A549 (cell line): ENCODE measurements around the gene CAMKK2.

Source experiments
- KDM1A ChIP-seq: fragments of 200-600 bp; sonication (generic); IDR thresholded peaks from 2 replicates; pipeline ENCODE4 v1.6.1; 2016; ENCODE audit warnings: low read depth, mild to moderate bottlenecking
- POLR2A ChIP-seq: IDR thresholded peaks from 2 replicates; pipeline ENCODE4 v1.6.1; 2012; ENCODE audit warnings: mild to moderate bottlenecking, low read length
- ZNF302 ChIP-seq: fragments of 250-450 bp; sonication (Bioruptor Pico); IDR thresholded peaks from 2 replicates; pipeline ENCODE4 v1.9.0; 2021; ENCODE audit warnings: inconsistent platforms, mild to moderate bottlenecking, moderate library complexity
- TF ChIP-seq, protein P1 (sequence below): IDR thresholded peaks from 2 replicates; pipeline ENCODE4 v1.6.1; 2012
- TF ChIP-seq, protein P2 (sequence below): fragments of >200 bp; sonication (Bioruptor Twin); formaldehyde crosslinking; IDR thresholded peaks from 3 replicates; pipeline ENCODE4 v1.5.1; 2016

DNA sequence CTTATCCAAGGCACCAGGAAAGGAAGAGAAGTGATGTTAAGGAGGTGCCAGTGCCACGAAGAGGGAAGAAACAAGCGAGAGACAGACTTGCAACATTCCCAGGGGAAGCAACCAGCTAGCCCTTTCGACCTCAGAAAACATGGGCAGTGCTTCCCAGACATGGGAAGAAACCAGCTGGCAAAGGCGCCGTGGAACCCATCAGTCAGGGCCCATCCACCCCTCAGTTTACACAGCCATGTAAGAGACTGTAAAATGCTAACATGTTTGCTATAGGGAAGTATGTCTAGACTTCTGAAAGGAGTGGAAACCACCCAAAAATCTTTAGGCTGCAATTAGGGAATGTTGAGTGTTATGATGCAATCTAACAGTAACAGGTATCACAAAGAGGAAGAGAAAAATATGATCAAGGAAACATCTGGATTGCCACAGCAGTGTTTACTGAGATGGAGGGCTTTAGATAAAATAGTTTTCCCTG is 29.4 kb upstream of the CAMKK2 start:
- TF ChIP-seq, protein P1, sequence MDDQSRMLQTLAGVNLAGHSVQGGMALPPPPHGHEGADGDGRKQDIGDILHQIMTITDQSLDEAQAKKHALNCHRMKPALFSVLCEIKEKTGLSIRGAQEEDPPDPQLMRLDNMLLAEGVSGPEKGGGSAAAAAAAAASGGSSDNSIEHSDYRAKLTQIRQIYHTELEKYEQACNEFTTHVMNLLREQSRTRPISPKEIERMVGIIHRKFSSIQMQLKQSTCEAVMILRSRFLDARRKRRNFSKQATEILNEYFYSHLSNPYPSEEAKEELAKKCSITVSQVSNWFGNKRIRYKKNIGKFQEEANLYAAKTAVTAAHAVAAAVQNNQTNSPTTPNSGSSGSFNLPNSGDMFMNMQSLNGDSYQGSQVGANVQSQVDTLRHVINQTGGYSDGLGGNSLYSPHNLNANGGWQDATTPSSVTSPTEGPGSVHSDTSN: no peak
- TF ChIP-seq POLR2A: no peak
- no peak for TF ChIP-seq ZNF302 (CRISPR knock-in tag)
- TF ChIP-seq, protein P2, sequence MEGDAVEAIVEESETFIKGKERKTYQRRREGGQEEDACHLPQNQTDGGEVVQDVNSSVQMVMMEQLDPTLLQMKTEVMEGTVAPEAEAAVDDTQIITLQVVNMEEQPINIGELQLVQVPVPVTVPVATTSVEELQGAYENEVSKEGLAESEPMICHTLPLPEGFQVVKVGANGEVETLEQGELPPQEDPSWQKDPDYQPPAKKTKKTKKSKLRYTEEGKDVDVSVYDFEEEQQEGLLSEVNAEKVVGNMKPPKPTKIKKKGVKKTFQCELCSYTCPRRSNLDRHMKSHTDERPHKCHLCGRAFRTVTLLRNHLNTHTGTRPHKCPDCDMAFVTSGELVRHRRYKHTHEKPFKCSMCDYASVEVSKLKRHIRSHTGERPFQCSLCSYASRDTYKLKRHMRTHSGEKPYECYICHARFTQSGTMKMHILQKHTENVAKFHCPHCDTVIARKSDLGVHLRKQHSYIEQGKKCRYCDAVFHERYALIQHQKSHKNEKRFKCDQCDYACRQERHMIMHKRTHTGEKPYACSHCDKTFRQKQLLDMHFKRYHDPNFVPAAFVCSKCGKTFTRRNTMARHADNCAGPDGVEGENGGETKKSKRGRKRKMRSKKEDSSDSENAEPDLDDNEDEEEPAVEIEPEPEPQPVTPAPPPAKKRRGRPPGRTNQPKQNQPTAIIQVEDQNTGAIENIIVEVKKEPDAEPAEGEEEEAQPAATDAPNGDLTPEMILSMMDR: no peak
- TF ChIP-seq KDM1A: no peak
